HG02870 (cell line): ENCODE data around the gene DDX6.

ENCODE experiments used
- ATAC-seq: cut with Tn5 transposase; IDR thresholded peaks from one replicate; pipeline ENCODE4 v1.9.1; 2021; ENCODE audit warnings: mild to moderate bottlenecking, moderate library complexity; ENCODE audit not compliant: unreplicated experiment

DDX6 gene

DNA sequence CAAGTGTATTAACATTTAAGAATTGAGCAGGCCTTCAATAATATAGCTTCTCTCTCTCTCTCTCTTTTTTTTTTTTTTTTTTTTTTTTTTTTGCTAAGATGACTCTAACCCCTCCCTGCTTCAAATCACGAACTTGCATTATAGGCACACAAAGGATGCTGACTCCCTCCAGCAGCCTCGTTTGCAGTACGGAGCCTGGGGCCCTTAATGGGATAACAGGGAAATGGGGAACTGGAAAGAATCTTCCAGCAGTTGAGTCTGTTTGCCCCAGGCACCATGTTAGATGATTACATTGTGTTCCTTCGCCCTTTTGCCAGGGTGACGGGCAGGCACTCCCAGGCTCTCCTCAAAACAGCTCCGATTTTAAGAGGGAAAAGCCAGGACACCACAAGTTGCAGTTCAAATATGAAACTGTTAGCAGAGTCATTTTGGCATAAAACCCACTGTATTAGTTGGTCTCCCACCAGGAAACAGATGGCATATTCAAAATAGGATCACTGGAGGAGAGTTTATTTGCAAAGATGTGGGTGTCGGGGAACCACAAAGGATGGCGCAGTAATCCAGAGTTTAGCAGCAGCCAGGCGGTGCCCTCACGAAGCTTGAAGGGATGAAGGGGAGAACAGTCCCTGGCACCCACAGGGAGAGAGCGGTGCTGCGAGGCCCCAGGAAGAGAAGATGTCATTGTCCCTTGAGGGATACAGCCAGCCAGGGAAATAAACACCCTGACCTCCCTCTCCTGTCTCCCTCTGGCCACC is 85.0 kb downstream of the DDX6 start:
- no peak for ATAC-seq

- no peak for ATAC-seq
Measured at GRCh38 chr11:118705111-118705741, 85.7 kb downstream of the DDX6 start.

DNA sequence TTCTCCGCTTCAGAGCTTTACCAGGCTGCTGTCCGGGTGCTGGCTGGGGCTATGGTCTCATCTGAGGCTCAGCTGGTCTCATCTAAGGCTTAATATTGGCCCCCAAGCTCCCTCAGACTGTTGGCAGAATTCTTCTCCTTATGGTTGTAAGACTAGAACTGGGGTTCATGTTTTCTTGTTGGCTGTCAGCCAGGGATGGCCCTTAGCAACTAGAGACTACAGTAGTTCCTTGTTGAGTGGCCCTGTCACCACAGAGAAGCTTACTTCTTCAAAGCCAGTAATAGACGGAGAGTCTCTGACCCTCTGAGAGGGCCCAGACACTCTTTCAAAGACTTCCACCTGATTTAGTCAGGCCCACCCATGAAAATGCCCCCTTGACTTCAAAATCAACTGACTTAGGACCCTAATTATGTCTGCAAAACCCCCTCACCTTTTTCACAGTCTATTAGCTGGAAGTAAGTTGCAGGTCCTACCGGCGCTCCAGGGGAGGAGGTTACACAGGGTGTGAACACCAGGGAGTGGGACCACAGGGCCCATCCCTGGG is 87.3 kb downstream of the DDX6 start:
- no peak for ATAC-seq

GRCh38 chr11:118699506-118700220 is 91.3 kb downstream of the DDX6 start:
- ATAC-seq, result no peak
